Activated T-cell treated with anti-CD3 and anti-CD28 coated beads, Interleukin-2, amount 50 U/mL, for 72 hours (primary cell): ENCODE results near the gene MAPK12. TPM values are rescaled to one million over a fixed set of nuclear protein-coding genes. Genes with fewer than 3 reads are reported as not detected.
"Not testable (repeated sequence)": the region's sequence is repeated elsewhere in the genome, so short reads cannot be mapped to it uniquely, and the experiment has no call there.

ENCODE experiments used
- ATAC-seq, 2 donors: fragments of 150-1000 bp; cut with Tn5 transposase; replicated peaks in 1 of 2; 2 replicates each; pipeline ENCODE4 v1.10.0; 2021; ENCODE audit warnings: moderate library complexity in 2 of 2, mild to moderate bottlenecking in 1 of 2
- DNase-seq, 2 donors: peaks; one replicate each; pipeline ENCODE4 v3.0.0; 2021 to 2022; ENCODE audit warnings: mixed read lengths in 1 of 2
- H3K27ac Mint-ChIP-seq: one replicate; pipeline ENCODE4 v1.8.0; 2022; ENCODE audit warnings: mild to moderate bottlenecking, moderate library complexity, mixed read lengths
- H3K27me3 Mint-ChIP-seq: one replicate; pipeline ENCODE4 v1.8.0; 2022; ENCODE audit warnings: low read depth, mixed read lengths
- H3K36me3 Mint-ChIP-seq, 2 donors: one replicate each; pipeline ENCODE4 v1.8.0; 2022; ENCODE audit warnings: mixed read lengths in 2 of 2, mild to moderate bottlenecking in 1 of 2; ENCODE audit not compliant: insufficient read depth in 2 of 2
- H3K4me1 Mint-ChIP-seq: one replicate; pipeline ENCODE4 v1.8.0; 2022; ENCODE audit warnings: low read depth, mixed read lengths
- H3K4me3 Mint-ChIP-seq, 2 donors: one replicate each; pipeline ENCODE4 v1.8.0; 2022; ENCODE audit warnings: mild to moderate bottlenecking in 2 of 2, mixed read lengths in 2 of 2, moderate library complexity in 2 of 2
- H3K9me3 Mint-ChIP-seq, 2 donors: one replicate each; pipeline ENCODE4 v1.8.0; 2022; ENCODE audit warnings: mixed read lengths in 2 of 2
- total RNA-seq, 2 donors: library from RNA; stranded (reverse); gene quantifications; one replicate each; pipeline ENCODE4 v1.2.3, GENCODE V29; 2022

MAPK12 gene
- total RNA-seq, 2 donors from 2014 or later = 8.5 to 11.5 TPM

DNA sequence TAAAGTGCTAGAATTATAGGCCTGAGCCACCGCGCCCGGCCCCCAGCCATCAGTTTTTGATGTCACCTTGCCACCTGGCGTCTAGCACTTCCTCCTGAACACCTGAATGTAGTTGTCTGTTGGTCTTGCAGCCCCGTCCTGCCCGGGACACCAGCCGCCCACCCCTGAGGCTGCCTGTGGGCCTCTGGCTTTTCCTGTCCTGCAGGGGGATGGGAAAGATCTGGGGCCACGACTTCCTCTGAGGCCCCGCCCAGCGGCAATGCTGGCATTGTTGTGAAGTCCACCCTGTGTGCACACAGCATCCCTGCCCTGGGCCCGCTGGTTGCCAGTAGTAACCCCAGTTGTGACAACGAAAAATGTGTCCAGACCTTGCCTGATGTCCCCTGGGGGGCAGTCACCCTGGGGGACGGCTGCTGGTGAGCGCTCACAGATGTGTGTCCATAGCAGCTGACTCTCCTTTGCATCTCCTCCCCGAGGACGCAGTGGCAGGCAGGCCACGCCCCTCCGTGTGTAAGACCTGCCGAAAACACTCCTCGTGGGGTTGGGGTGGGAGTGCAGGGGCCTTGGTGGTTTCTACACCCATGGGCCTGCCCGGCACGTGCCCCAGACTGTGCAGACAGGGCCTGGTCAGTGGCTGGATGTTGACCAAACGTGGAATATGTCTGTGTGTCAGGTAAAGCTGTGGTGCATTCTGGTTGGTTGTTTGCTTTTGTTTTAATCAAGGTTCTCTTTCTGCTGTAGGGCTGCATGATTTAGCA, 53.9 kb downstream of the MAPK12 start:
- Mint-ChIP-seq H3K4me3 (no peak overlapping the region), H3K27ac (no peak overlapping the region), H3K9me3 (no peaks in the 10 kb centered on the region), H3K27me3 (no peaks in the 10 kb centered on the region), H3K4me1 (peaks cover 23% of the 10 kb centered on the region), H3K36me3 (peaks cover 4 to 7% of the 10 kb centered on the region in 2 donors)
- no peak for ATAC-seq
- DNase-seq = no peak

GRCh38 chr22:50206599-50206998, 54.9 kb downstream of the MAPK12 start:
- H3K9me3 Mint-ChIP-seq = no peaks in the 10 kb centered on the region
- no peak overlapping the region for H3K4me3 Mint-ChIP-seq
- ATAC-seq (no peak), DNase-seq (no peak)
- no peaks in the 10 kb centered on the region for H3K27me3 Mint-ChIP-seq
- peaks cover 4 to 7% of the 10 kb centered on the region in 2 donors for H3K36me3 Mint-ChIP-seq
- H3K4me1 Mint-ChIP-seq = peaks cover 32% of the 10 kb centered on the region
- no peak overlapping the region for H3K27ac Mint-ChIP-seq

DNA sequence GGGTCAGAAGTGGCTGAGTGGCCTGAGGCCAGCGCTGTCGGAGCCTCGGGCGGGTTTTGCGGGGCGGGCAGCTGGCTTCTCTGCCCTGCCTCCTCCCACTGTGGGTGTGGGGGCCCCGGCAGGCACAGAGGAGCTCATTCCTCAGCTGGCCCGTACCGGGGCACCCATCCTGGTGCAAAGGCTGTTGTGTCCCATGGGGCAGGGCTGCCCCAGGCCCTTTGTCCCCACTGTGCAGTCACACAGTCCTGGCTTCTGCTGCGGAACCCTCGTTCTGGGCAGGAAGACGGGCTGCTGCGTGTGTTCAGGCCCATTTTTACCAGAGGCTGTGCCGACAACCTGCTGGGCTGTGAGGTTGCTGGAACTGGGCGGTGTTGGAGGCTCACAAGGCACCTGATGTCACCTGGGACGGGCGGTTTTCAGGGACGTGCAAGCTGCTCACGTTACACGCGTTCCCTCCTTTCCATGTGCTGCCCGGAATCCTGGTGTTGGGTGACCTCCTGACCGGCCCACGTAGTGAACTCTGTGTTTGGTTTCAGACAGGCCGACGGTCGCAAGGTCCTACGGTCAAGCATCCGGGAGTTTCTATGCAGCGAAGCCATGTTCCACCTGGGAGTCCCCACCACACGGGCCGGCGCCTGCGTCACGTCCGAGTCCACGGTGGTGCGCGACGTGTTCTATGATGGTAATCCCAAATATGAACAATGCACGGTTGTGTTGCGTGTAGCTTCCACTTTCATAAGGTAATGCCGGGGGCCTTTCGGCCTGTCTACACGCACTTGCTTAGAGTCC, 55.5 kb downstream of the MAPK12 start:
- Mint-ChIP-seq H3K36me3 (peaks cover 4 to 7% of the 10 kb centered on the region in 2 donors), H3K27me3 (no peaks in the 10 kb centered on the region), H3K9me3 (no peaks in the 10 kb centered on the region), H3K4me1 (peaks cover 32% of the 10 kb centered on the region), H3K27ac (no peak overlapping the region), H3K4me3 (no peak overlapping the region)
- ATAC-seq (no peak), DNase-seq (no peak)

DNA sequence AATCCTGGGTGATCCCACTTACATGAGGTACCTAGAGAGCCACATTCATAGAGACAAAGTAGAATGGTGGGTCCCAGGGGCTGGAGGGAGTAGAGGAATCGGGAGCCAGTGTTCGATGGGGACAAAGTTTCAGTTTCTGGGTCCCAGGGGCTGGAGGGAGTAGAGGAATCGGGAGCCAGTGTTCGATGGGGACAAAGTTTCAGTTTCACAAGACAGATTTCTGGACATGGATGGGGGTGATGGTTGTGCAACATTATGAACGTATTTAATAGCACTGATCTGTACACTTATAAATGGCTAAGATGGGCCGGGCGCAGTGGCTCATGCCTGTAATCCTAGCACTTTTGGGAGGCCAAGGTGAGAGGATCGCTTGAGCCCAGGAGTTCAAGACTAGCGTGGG, 56.5 kb downstream of the MAPK12 start:
- H3K36me3 Mint-ChIP-seq, H3K9me3 Mint-ChIP-seq, H3K27me3 Mint-ChIP-seq, ATAC-seq, DNase-seq: not testable (repeated sequence)
- Mint-ChIP-seq H3K4me1 (peaks cover 32% of the 10 kb centered on the region), H3K27ac (peak overlapping the region; percentile 5), H3K4me3 (peak overlapping the region in 1 of 2 donors; percentile 20)

GRCh38 chr22:50204571-50204970, 56.9 kb downstream of the MAPK12 start:
- no peaks in the 10 kb centered on the region for H3K27me3 Mint-ChIP-seq
- ATAC-seq (no peak), DNase-seq (no peak)
- peaks cover 32% of the 10 kb centered on the region for H3K4me1 Mint-ChIP-seq
- H3K27ac Mint-ChIP-seq = no peak overlapping the region
- peaks cover 1 to 4% of the 10 kb centered on the region in 2 donors for H3K36me3 Mint-ChIP-seq
- no peak overlapping the region for H3K4me3 Mint-ChIP-seq
- no peaks in the 10 kb centered on the region for H3K9me3 Mint-ChIP-seq

- H3K27ac Mint-ChIP-seq = no peak overlapping the region
- H3K9me3 Mint-ChIP-seq = no peaks in the 10 kb centered on the region
- no peak for ATAC-seq
Measured at GRCh38 chr22:50203288-50203687, 58.2 kb downstream of the MAPK12 start.

More at GRCh38 chr22:50203288-50203687, 58.2 kb downstream of the MAPK12 start:
- DNase-seq = no peak
- peaks cover 1 to 4% of the 10 kb centered on the region in 2 donors for H3K36me3 Mint-ChIP-seq
- peaks cover 34% of the 10 kb centered on the region for H3K4me1 Mint-ChIP-seq
- H3K4me3 Mint-ChIP-seq = no peak overlapping the region
- H3K27me3 Mint-ChIP-seq = no peaks in the 10 kb centered on the region

Other genes with a start within 250 kb of the MAPK12 start
- gene IL17REL, start 248.9 kb downstream of the MAPK12 start, total RNA-seq = 1 to 10 TPM in 1 of 2 donors, under 1 TPM in 1; 0.36 to 1.1 TPM
- gene TTLL8, start 203.4 kb downstream of the MAPK12 start, total RNA-seq = not detected
- under 1 TPM in 1 of 2 donors, not detected in 1; 0.17 TPM for gene MLC1, start 176.3 kb downstream of the MAPK12 start, total RNA-seq
- gene MOV10L1, start 171.7 kb downstream of the MAPK12 start, total RNA-seq = under 1 TPM; 0.25 to 0.36 TPM
- gene PANX2, start 91.0 kb downstream of the MAPK12 start, total RNA-seq = 1 to 10 TPM; 3.8 to 8.0 TPM
- 100 to 1,000 TPM; 108 to 125 TPM for gene TRABD, start 75.8 kb downstream of the MAPK12 start, total RNA-seq
- 10 to 100 TPM; 17.6 to 19.4 TPM for gene SELENOO, start 60.7 kb downstream of the MAPK12 start, total RNA-seq
- gene TUBGCP6, start 16.7 kb downstream of the MAPK12 start, total RNA-seq = 10 to 100 TPM; 64.9 to 69.7 TPM
- 10 to 100 TPM; 52.1 to 57.4 TPM for gene HDAC10, start 10.4 kb downstream of the MAPK12 start, total RNA-seq
- 10 to 100 TPM; 16.6 to 27.1 TPM for gene MAPK11, start 8.7 kb upstream of the MAPK12 start, total RNA-seq
- gene PLXNB2, start 46.0 kb upstream of the MAPK12 start, total RNA-seq = 10 to 100 TPM; 30.2 to 34.0 TPM
- gene DENND6B, start 65.3 kb upstream of the MAPK12 start, total RNA-seq = 1 to 10 TPM; 6.4 to 8.5 TPM
- gene PPP6R2, start 81.6 kb upstream of the MAPK12 start, total RNA-seq = 10 to 100 TPM; 45.6 to 51.3 TPM
- gene SBF1, start 213.4 kb upstream of the MAPK12 start, total RNA-seq = 100 to 1,000 TPM; 108 to 114 TPM
- gene ADM2, start 219.9 kb upstream of the MAPK12 start, total RNA-seq = 10 to 100 TPM; 25.5 to 28.8 TPM
- 1 to 10 TPM; 3.4 to 5.2 TPM for gene MIOX, start 225.2 kb upstream of the MAPK12 start, total RNA-seq
- 10 to 100 TPM; 64.8 to 64.9 TPM for gene LMF2, start 246.0 kb upstream of the MAPK12 start, total RNA-seq
- gene NCAPH2, start 246.5 kb upstream of the MAPK12 start, total RNA-seq = 100 to 1,000 TPM; 120 to 141 TPM